BLaER1 treated with 17β-estradiol and CSF1 and Interleukin-3, amounts not matched to agents 10 nM and 100 nM (cell line): ENCODE results near the gene SPDYE4.

ENCODE experiments used
- H3K27ac ChIP-seq, 11 experiments: shearing (Covaris generic); formaldehyde crosslinking; 2 replicates each; pipeline ENCODE4 v1.8.1; 2022
- H3K27me3 ChIP-seq, 11 experiments: shearing (Covaris generic); formaldehyde crosslinking; 2 replicates each; pipeline ENCODE4 v1.8.1; 2022
- H3K36me3 ChIP-seq, 11 experiments: shearing (Covaris generic); formaldehyde crosslinking; 2 replicates each; pipeline ENCODE4 v1.8.1; 2022
- H3K4me1 ChIP-seq, 10 experiments: shearing (Covaris generic); formaldehyde crosslinking; 2 replicates each; pipeline ENCODE4 v1.8.1; 2022
- H3K4me2 ChIP-seq, 11 experiments: shearing (Covaris generic); formaldehyde crosslinking; 2 replicates each; pipeline ENCODE4 v1.8.1; 2022
- H3K4me3 ChIP-seq, 10 experiments: shearing (Covaris generic); formaldehyde crosslinking; 2 replicates each; pipeline ENCODE4 v1.8.1; 2022
- H3K9ac ChIP-seq, 11 experiments: shearing (Covaris generic); formaldehyde crosslinking; 2 replicates each; pipeline ENCODE4 v1.8.1; 2022
- H3K9me3 ChIP-seq, 11 experiments: shearing (Covaris generic); formaldehyde crosslinking; replicated peaks in 1 of 11; 2 replicates each; pipeline ENCODE4 v1.8.1; 2022
- H4K20me1 ChIP-seq, 11 experiments: shearing (Covaris generic); formaldehyde crosslinking; 2 replicates each; pipeline ENCODE4 v1.8.1; 2022
- Cebpa-rat ChIP-seq, 11 experiments: shearing (Covaris generic); IDR thresholded peaks; 2 replicates each; pipeline ENCODE4 v1.8.1; 2022

Gene SPDYE4

DNA sequence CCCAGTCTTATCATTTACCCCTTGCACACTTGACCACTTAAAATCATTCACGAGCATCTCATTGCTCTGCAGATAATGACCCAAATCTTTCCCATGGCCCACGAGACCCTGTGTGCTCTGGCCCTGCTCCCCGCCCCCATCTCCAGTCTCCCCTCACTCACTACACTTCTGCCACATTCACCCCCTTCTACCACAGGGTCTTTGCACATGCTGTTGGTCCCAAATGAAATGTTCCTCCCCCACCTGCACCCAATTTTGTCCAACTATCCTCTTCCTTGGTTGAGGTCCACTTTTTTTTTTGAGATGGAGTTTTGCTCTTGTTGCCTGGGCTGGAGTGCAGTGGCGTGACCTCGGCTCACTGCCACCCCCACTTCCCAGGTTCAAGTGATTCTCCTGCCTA is 52.9 kb downstream of the SPDYE4 start:
- Histone ChIP-seq H3K4me3 (no peak overlapping the region), H3K9ac (no peak overlapping the region), H3K4me1 (peaks cover 22 to 48% (median 37%) of the 10 kb centered on the region in 10 experiments), H3K27me3 (no peaks in the 10 kb centered on the region), H4K20me1 (no peaks in the 10 kb centered on the region), H3K4me2 (no peak overlapping the region), H3K27ac (no peak overlapping the region), H3K36me3 (no peaks in the 10 kb centered on the region), H3K9me3 (peaks cover 5 to 15% (median 10%) of the 10 kb centered on the region in 11 experiments; a peak in 13 of 22 replicates)
- no peak for TF ChIP-seq Cebpa-rat (IDR thresholded peaks at IDR 0.05)

GRCh38 chr17:8703001-8703400 is 55.3 kb downstream of the SPDYE4 start:
- H3K36me3 ChIP-seq = no peaks in the 10 kb centered on the region
- TF ChIP-seq Cebpa-rat (IDR thresholded peaks at IDR 0.05) = no peak
- H3K4me1 ChIP-seq = peaks cover 23 to 40% (median 30%) of the 10 kb centered on the region in 10 experiments
- H3K27me3 ChIP-seq = no peaks in the 10 kb centered on the region
- H3K9me3 ChIP-seq = peaks cover 5 to 12% (median 10%) of the 10 kb centered on the region in 11 experiments; a peak in 13 of 22 replicates
- H4K20me1 ChIP-seq = no peaks in the 10 kb centered on the region
- H3K4me2 ChIP-seq = peak overlapping the region in 6 of 11 experiments; percentile 13 to 67 (median 58); a peak in 4 of 22 replicates
- H3K27ac ChIP-seq = no peak overlapping the region
- H3K4me3 ChIP-seq = no peak overlapping the region
- no peak overlapping the region for H3K9ac ChIP-seq

GRCh38 chr17:8701754-8702153 is 56.6 kb downstream of the SPDYE4 start:
- H3K4me1 ChIP-seq = peaks cover 18 to 29% (median 22%) of the 10 kb centered on the region in 10 experiments; a peak in 19 of 20 replicates
- no peaks in the 10 kb centered on the region for H3K36me3 ChIP-seq
- no peak for TF ChIP-seq Cebpa-rat (IDR thresholded peaks at IDR 0.05)
- H3K9me3 ChIP-seq = peaks cover 5 to 12% (median 10%) of the 10 kb centered on the region in 11 experiments; a peak in 13 of 22 replicates
- H3K9ac ChIP-seq = no peak overlapping the region
- no peaks in the 10 kb centered on the region for H4K20me1 ChIP-seq
- H3K4me3 ChIP-seq = no peak overlapping the region
- H3K4me2 ChIP-seq = peak overlapping the region in 10 of 11 experiments; percentile 38 to 67 (median 53); a peak in 20 of 22 replicates
- peak overlapping the region in 3 of 11 experiments; percentile 21 to 53 (median 42); a peak in 6 of 22 replicates for H3K27ac ChIP-seq
- H3K27me3 ChIP-seq = no peaks in the 10 kb centered on the region

- Histone ChIP-seq H3K4me3 (no peak overlapping the region), H4K20me1 (no peaks in the 10 kb centered on the region), H3K4me2 (peak overlapping the region in 9 of 11 experiments; percentile 38 to 67 (median 53); a peak in 17 of 22 replicates), H3K36me3 (no peaks in the 10 kb centered on the region), H3K27ac (peak overlapping the region in 3 of 11 experiments; percentile 21 to 53 (median 42); a peak in 5 of 22 replicates), H3K9ac (no peak overlapping the region), H3K27me3 (no peaks in the 10 kb centered on the region), H3K9me3 (peaks cover 5 to 12% (median 10%) of the 10 kb centered on the region in 11 experiments; a peak in 13 of 22 replicates), H3K4me1 (peaks cover 18 to 28% (median 22%) of the 10 kb centered on the region in 10 experiments; a peak in 19 of 20 replicates)
- TF ChIP-seq Cebpa-rat (IDR thresholded peaks at IDR 0.05) = no peak
Observed at GRCh38 chr17:8701221-8701620, 57.1 kb downstream of the SPDYE4 start.
